A673 (cell line): ENCODE results near the gene F2. TPM values are rescaled to one million over a fixed set of nuclear protein-coding genes. Genes with fewer than 3 reads are reported as not detected.

ENCODE experiments used
- BruUV-seq: library from RNA; stranded (reverse); fragments of 400-500 nt; replicated peaks from 2 replicates; lab custom pipeline; 2021; lab: Mats Ljungman, UMichigan
- CTCF ChIA-PET: fragments of 300-600 bp; sonication (Branson Sonifier 250); formaldehyde crosslinking; loops from one replicate; lab custom pipeline; 2022; ENCODE audit warnings: antibody characterized with exemption; lab: Charles Lee
- POLR2A ChIA-PET: fragments of 300-600 bp; sonication (Branson Sonifier 250); formaldehyde crosslinking; loops from one replicate; lab custom pipeline; 2022; ENCODE audit warnings: antibody characterized with exemption; ENCODE audit not compliant: low non-redundant PET; lab: Charles Lee
- DNase-seq: peaks from one replicate; pipeline ENCODE4 v3.0.0-alpha.2; 2015; ENCODE audit warnings: low spot score
- H3K27ac ChIP-seq: fragments of 200-600 bp; sonication (generic); 2 replicates; pipeline ENCODE4 v1.5.1; 2016; ENCODE audit warnings: mixed run types, low read depth, mild to moderate bottlenecking, mixed read lengths, antibody characterized with exemption, low read length; ENCODE audit not compliant: poor library complexity, severe bottlenecking
- H3K27me3 ChIP-seq: fragments of 200-600 bp; sonication (generic); replicated peaks from 2 replicates; pipeline ENCODE4 v1.6.1; 2017; ENCODE audit warnings: mixed run types, low read depth, mild to moderate bottlenecking, mixed read lengths, antibody characterized with exemption, low read length; ENCODE audit not compliant: insufficient read depth, poor library complexity
- H3K36me3 ChIP-seq: fragments of 200-600 bp; sonication (generic); 2 replicates; pipeline ENCODE4 v1.6.1; 2016; ENCODE audit warnings: mixed run types, mild to moderate bottlenecking, mixed read lengths, antibody characterized with exemption, low read length; ENCODE audit not compliant: insufficient read depth, poor library complexity, severe bottlenecking
- H3K4me1 ChIP-seq: fragments of 200-600 bp; sonication (generic); 2 replicates; pipeline ENCODE4 v1.6.1; 2017; ENCODE audit warnings: mixed run types, mild to moderate bottlenecking, mixed read lengths, antibody characterized with exemption, low read length; ENCODE audit not compliant: insufficient read depth, poor library complexity, severe bottlenecking
- H3K4me3 ChIP-seq: fragments of 200-600 bp; sonication (generic); 2 replicates; pipeline ENCODE4 v1.5.1; 2016; ENCODE audit warnings: low read depth, mixed run types, mild to moderate bottlenecking, mixed read lengths, low read length; ENCODE audit not compliant: poor library complexity, severe bottlenecking
- H3K9me3 ChIP-seq: fragments of 200-600 bp; sonication (generic); 2 replicates; pipeline ENCODE4 v1.6.1; 2016; ENCODE audit warnings: mixed run types, low read depth, mild to moderate bottlenecking, mixed read lengths, antibody characterized with exemption, low read length; ENCODE audit not compliant: poor library complexity, severe bottlenecking
- EZH2 ChIP-seq: fragments of 200-600 bp; sonication (generic); IDR thresholded peaks from 2 replicates; pipeline ENCODE4 v1.6.1; 2017; ENCODE audit warnings: borderline replicate concordance, low read depth, mild to moderate bottlenecking, mixed read lengths, antibody characterized with exemption, low read length; ENCODE audit not compliant: poor library complexity, severe bottlenecking
- intact Hi-C: fragments of 100-400 bp; cut with micrococcal nuclease; formaldehyde crosslinking; loops from one replicate; pipeline ENCODE4 v1.10.0; 2022; ENCODE audit not compliant: unreplicated experiment
- total RNA-seq: library from RNA; stranded (reverse); gene quantifications from 2 replicates; pipeline ENCODE4 v1.2.3, GENCODE V29; 2021
- TF ChIP-seq, protein P1 (sequence below): fragments of 300-800, 200-600 bp; sonication (generic); conservative IDR thresholded peaks from 2 replicates; pipeline ENCODE4 v1.5.1; 2017; ENCODE audit warnings: low read depth, mild to moderate bottlenecking, antibody characterized with exemption, low read length, moderate library complexity, mixed read lengths

Gene F2
- total RNA-seq, 1 experiment from 2014 or later: not detected

DNA sequence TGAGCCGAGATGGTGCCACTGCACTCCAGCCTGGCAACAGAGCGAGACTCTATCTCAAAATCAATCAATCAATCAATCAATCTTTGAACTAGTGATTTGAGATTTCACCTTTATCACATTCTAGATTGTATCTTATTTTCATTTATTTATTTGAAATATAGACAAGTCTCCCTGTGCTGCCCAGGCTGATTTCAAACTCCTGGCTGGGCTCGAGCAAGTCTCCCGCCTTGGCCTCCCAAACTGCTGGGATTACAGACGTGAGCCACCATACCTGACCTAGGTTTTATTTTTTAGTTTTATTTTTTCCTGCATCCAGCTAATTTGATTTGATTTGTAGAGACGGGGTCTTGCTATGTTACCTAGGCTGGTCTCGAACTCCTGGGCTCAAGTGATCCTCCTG is 17.1 kb downstream of the F2 start:
- TF ChIP-seq EZH2: no peak
- TF ChIP-seq, protein P1, sequence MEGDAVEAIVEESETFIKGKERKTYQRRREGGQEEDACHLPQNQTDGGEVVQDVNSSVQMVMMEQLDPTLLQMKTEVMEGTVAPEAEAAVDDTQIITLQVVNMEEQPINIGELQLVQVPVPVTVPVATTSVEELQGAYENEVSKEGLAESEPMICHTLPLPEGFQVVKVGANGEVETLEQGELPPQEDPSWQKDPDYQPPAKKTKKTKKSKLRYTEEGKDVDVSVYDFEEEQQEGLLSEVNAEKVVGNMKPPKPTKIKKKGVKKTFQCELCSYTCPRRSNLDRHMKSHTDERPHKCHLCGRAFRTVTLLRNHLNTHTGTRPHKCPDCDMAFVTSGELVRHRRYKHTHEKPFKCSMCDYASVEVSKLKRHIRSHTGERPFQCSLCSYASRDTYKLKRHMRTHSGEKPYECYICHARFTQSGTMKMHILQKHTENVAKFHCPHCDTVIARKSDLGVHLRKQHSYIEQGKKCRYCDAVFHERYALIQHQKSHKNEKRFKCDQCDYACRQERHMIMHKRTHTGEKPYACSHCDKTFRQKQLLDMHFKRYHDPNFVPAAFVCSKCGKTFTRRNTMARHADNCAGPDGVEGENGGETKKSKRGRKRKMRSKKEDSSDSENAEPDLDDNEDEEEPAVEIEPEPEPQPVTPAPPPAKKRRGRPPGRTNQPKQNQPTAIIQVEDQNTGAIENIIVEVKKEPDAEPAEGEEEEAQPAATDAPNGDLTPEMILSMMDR: no peak
- Histone ChIP-seq H3K36me3 (peaks cover 3% of the 10 kb centered on the region), H3K27ac (no peak overlapping the region), H3K27me3 (no peaks in the 10 kb centered on the region), H3K4me3 (no peak overlapping the region), H3K4me1 (no peaks in the 10 kb centered on the region), H3K9me3 (no peaks in the 10 kb centered on the region)
- no TSS peak for BruUV-seq
- ChIA-PET CTCF (no interaction called here), POLR2A (no interaction called here)
- intact Hi-C loops: no loop called here
- DNase-seq: no peak

DNA sequence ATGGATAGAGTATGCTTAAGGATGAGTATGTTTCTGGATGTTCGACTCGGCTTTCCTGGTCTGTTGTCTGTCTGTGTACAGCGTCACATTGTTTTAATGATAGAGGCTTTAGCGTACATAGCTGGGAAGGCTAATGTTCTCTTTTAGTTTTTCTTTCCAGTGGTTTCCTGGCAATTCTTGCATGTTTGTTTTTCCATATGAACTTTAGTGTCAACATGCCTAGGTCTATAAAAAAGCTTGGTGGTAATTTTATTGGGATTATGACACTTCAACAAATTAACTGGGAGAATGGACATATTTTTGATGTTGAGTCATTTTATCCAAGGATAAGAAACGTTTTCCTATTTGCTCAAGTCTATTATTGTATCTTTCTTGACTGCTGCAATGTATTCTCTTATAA is 17.6 kb downstream of the F2 start:
- POLR2A ChIA-PET: no interaction called here
- no peaks in the 10 kb centered on the region for H3K27me3 ChIP-seq

DNA sequence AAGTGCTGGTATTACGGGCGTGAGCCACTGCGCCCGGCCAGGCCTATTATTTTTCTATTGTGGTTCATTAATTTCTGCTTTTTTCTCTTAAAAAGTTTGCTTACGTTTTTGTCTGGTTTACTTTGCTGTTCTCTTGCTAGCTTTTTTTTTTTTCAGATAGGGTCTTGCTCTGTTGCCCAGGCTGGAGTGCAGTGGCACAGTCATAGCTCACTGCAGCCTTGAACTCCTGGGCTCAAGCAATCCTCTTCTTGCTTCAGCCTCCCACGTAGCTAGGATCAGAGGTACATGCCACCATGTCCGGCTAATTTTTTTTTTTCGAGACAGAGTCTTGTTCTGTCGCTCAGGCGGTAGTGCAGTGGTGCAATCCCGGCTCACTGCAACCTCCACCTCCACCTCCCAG is 18.7 kb downstream of the F2 start:
- Histone ChIP-seq H3K4me3 (no peak overlapping the region), H3K27me3 (no peaks in the 10 kb centered on the region), H3K36me3 (peaks cover 19% of the 10 kb centered on the region), H3K9me3 (no peaks in the 10 kb centered on the region), H3K4me1 (no peaks in the 10 kb centered on the region), H3K27ac (no peak overlapping the region)
- BruUV-seq: no TSS peak
- DNase-seq: no peak
- POLR2A ChIA-PET: no interaction called here
- CTCF ChIA-PET: no interaction called here
- TF ChIP-seq EZH2: no peak
- TF ChIP-seq, protein P1: no peak
- intact Hi-C loops: no loop called here

More for the DNA sequence above, 17.6 kb downstream of the F2 start:
- intact Hi-C loops: no loop called here
- Histone ChIP-seq H3K27ac (no peak overlapping the region), H3K4me1 (no peaks in the 10 kb centered on the region), H3K4me3 (no peak overlapping the region), H3K9me3 (no peaks in the 10 kb centered on the region), H3K36me3 (peaks cover 8% of the 10 kb centered on the region)
- TF ChIP-seq, protein P1: no peak
- no peak for TF ChIP-seq EZH2
- DNase-seq: no peak
- BruUV-seq: no TSS peak
- CTCF ChIA-PET: no interaction called here
